Heart left ventricle (tissue), 16 donors: ENCODE results near the gene DDX47. TPM values are rescaled to one million over a fixed set of nuclear protein-coding genes. Genes with fewer than 3 reads are reported as not detected.

ENCODE experiments used
- ATAC-seq, 4 donors: fragments of 200-7000 bp; cut with Tn5 transposase; one replicate each; pipeline ENCODE4 v1.9.1; 2020 to 2022; ENCODE audit warnings: moderate library complexity in 4 of 4, mild to moderate bottlenecking in 3 of 4, moderate number of reproducible peaks in 1 of 4
- DNase-seq, 5 donors: peaks; one replicate each; pipeline ENCODE4 v3.0.0-alpha.2; 2020
- H3K27ac ChIP-seq, 12 donors: fragments of 200-600 bp; sonication (generic) in 4 of 12; one replicate each; pipeline versions ENCODE4 v1.5.0 to v1.8.0; 2016 to 2022; ENCODE audit warnings: mild to moderate bottlenecking in 2 of 12
- H3K27me3 ChIP-seq, 9 donors: fragments of 200-600 bp; sonication (generic) in 2 of 9; one replicate each; pipeline versions ENCODE4 v1.5.1 to v1.8.0; 2016 to 2022; ENCODE audit warnings: mild to moderate bottlenecking in 3 of 9
- H3K36me3 ChIP-seq, 9 donors: fragments of 200-600 bp; sonication (generic) in 2 of 9; one replicate each; pipeline versions ENCODE4 v1.5.0 to v1.8.0; 2018 to 2022; ENCODE audit warnings: mild to moderate bottlenecking in 2 of 9
- H3K4me1 ChIP-seq, 12 donors: fragments of 200-600 bp; sonication (generic) in 4 of 12; one replicate each; pipeline versions ENCODE4 v1.5.0 to v1.8.0; 2016 to 2022; ENCODE audit warnings: mild to moderate bottlenecking in 3 of 12
- H3K4me3 ChIP-seq, 12 donors: fragments of 200-600 bp; sonication (generic) in 4 of 12; one replicate each; pipeline versions ENCODE4 v1.5.0 to v1.8.0; 2017 to 2022; ENCODE audit warnings: mild to moderate bottlenecking in 9 of 12, moderate library complexity in 4 of 12
- H3K9me3 ChIP-seq, 12 donors: fragments of 200-600 bp; sonication (generic) in 4 of 12; one replicate each; pipeline versions ENCODE4 v1.5.0 to v1.8.0; 2016 to 2022; ENCODE audit warnings: mild to moderate bottlenecking in 1 of 12
- CTCF ChIP-seq, 12 donors: fragments of 200-600 bp; sonication (generic) in 4 of 12; IDR thresholded peaks; one replicate each; pipeline versions ENCODE4 v1.5.0 to v1.8.0; 2018 to 2022; ENCODE audit warnings: antibody characterized with exemption in 12 of 12, mild to moderate bottlenecking in 5 of 12
- POLR2A ChIP-seq, 2 donors: fragments of 450-650 bp; IDR thresholded peaks; one replicate each; pipeline ENCODE4 v1.6.1; 2017; ENCODE audit warnings: antibody characterized with exemption in 2 of 2, mild to moderate bottlenecking in 2 of 2, moderate library complexity in 2 of 2
- WGBS, 4 donors: extraction: QIAGEN DNeasy Blood & Tissue Kit in 2 of 4; methylation state at CpG; one replicate each; pipeline versions ENCODE4 v1.1.5 to v1.1.7; 2013 to 2018; 5-methylcytosine and 5-hydroxymethylcytosine counted together
- intact Hi-C, 10 donors: fragments of 100-400 bp; cut with DNase I; formaldehyde crosslinking; loops; one replicate each; pipeline versions ENCODE4 v1.11.1 to v1.14.2; 2022
- polyA plus RNA-seq, 2 donors: library from polyadenylated mRNA; stranded (reverse); fragments of 200-250 nt; gene quantifications; one replicate each; pipeline ENCODE4 v1.2.3, GENCODE V29; 2013
- total RNA-seq, 9 donors: library from RNA; depleted of rRNA in 2 of 9; stranded (reverse); fragments of >200 nt in 2 of 9; fragmentation: NEBNext Ultra II Directional in 3 of 9; extraction: Animal tissue kit (Norgen Biotek cat#: 25700) in 3 of 9; gene quantifications; one replicate each; pipeline versions ENCODE4 v1.1.0 to v1.2.4, GENCODE V29; 2016 to 2023
- donor health status: ischemic (EF 13 %, LVEDD 7.1; RV severe dilation, severe dysfunction).
- donor health status: healthy with polysubstance abuse.
- donor health status: DM: no; HTN: yes; CAD: no.
- donor health status: DM: no; HTN: no; CAD: no.
- donor health status: ischemic (EF 25% LVEDD 6.9; RV normal size, moderate dysfunction).
- donor health status: ischemic (EF 25% LVEDD 5.7; RV mildly dilated, moderate dysfunction).
- donor health status: healthy.
- donor health status: DM: yes; HTN: yes; CAD: no.
- donor health status: ischemic (EF 35%, LVEDD 5.7; RV mildly dilated, moderate dysfunction).
- donor health status: nonischemic (EF 11% LVEDD 7.7; RV severe dilation, severe dysfunction).
- donor health status: DM: yes; HTN: yes; CAD: no.
- donor health status: PGD.
- donor health status: ischemic (EF 29% LVEDD 5.4; RV normal size, mild dysfunction).
- donor health status: nonischemic (EF 23%, LVEDD 6.1; RV moderate dilation, normal function).

Gene DDX47
- total and polyA plus RNA-seq, 11 donors = 13.7 to 38.2 (median 27.1) TPM

GRCh38 chr12:12810553-12811021 is 2.6 kb upstream of the DDX47 start:
- H3K27me3 ChIP-seq = no peaks in the 10 kb centered on the region

GRCh38 chr12:12811343-12811742 is 1.8 kb upstream of the DDX47 start:
- Histone ChIP-seq H3K27ac (no peak overlapping the region), H3K27me3 (no peaks in the 10 kb centered on the region), H3K4me1 (peaks cover 3 to 68% (median 37%) of the 10 kb centered on the region in 12 donors), H3K36me3 (peaks cover 0 to 21% (median 15%) of the 10 kb centered on the region in 9 donors), H3K4me3 (no peak overlapping the region), H3K9me3 (no peaks in the 10 kb centered on the region)
- intact Hi-C loops = no loop called here
- WGBS, 4 donors = 91 to 96% (median 94%) methylated on average over 3 of the region's 3 CpGs
- no peak for ATAC-seq
- DNase-seq = no peak
- no peak for TF ChIP-seq POLR2A (IDR thresholded peaks at IDR 0.05)
- TF ChIP-seq CTCF (IDR thresholded peaks at IDR 0.05) = no peak

More at GRCh38 chr12:12810553-12811021, 2.6 kb upstream of the DDX47 start:
- no peak for DNase-seq
- Histone ChIP-seq H3K27ac (peak overlapping the region in 4 of 12 donors; percentile 13 to 92 (median 86)), H3K9me3 (no peaks in the 10 kb centered on the region), H3K36me3 (peaks cover 0 to 14% (median 8%) of the 10 kb centered on the region in 9 donors), H3K4me1 (peaks cover 3 to 60% (median 34%) of the 10 kb centered on the region in 12 donors), H3K4me3 (no peak overlapping the region)
- intact Hi-C loops = no loop called here
- 78 to 84% (median 79%) methylated on average over 10 of the region's 10 CpGs for WGBS, 4 donors
- TF ChIP-seq POLR2A (IDR thresholded peaks at IDR 0.05) (no peak), CTCF (IDR thresholded peaks at IDR 0.05) (no peak)
- no peak for ATAC-seq

- Histone ChIP-seq H3K9me3 (no peaks in the 10 kb centered on the region), H3K4me3 (no peak overlapping the region), H3K27me3 (no peaks in the 10 kb centered on the region), H3K36me3 (peaks cover 0 to 27% (median 16%) of the 10 kb centered on the region in 9 donors), H3K27ac (no peak overlapping the region), H3K4me1 (peaks cover 2 to 69% (median 34%) of the 10 kb centered on the region in 12 donors)
- intact Hi-C loops = loop anchor here in 1 of 10 donors (2.0 kb wide), 1 partner anchor 23 kb away; no protein-coding TSS in a partner anchor
- ATAC-seq = no peak
- WGBS, 4 donors = 93 to 100% (median 97%) methylated on average over 5 of the region's 5 CpGs
- no peak for DNase-seq
- TF ChIP-seq POLR2A (IDR thresholded peaks at IDR 0.05) = no peak
- no peak for TF ChIP-seq CTCF (IDR thresholded peaks at IDR 0.05)
Observed at GRCh38 chr12:12812174-12812573, 972 bp upstream of the DDX47 start.

GRCh38 chr12:12812618-12813119 is 477 bp upstream of the DDX47 start:
- Histone ChIP-seq H3K4me3 (peak overlapping the region in 8 of 12 donors; percentile 74 to 97 (median 84)), H3K4me1 (peaks cover 0 to 68% (median 30%) of the 10 kb centered on the region in 12 donors), H3K9me3 (no peaks in the 10 kb centered on the region), H3K27me3 (no peaks in the 10 kb centered on the region), H3K27ac (peak overlapping the region in 4 of 12 donors; percentile 74 to 86 (median 80)), H3K36me3 (peaks cover 0 to 32% (median 16%) of the 10 kb centered on the region in 9 donors)
- TF ChIP-seq CTCF (IDR thresholded peaks at IDR 0.05) (no peak), POLR2A (IDR thresholded peaks at IDR 0.05) (no peak)
- no peak for ATAC-seq
- WGBS, 4 donors = 73 to 78% (median 76%) methylated on average over 14 of the region's 14 CpGs
- no peak for DNase-seq
- intact Hi-C loops = loop anchor here in 1 of 10 donors (2.0 kb wide), 1 partner anchor 24 kb away; no protein-coding TSS in a partner anchor
